OCI-LY3 (cell line): ENCODE measurements around the gene AGPAT1.

Experiments
- H2AFZ ChIP-seq: fragments of 200-600, 300-600 bp; shearing (Covaris generic); 2 replicates; pipeline ENCODE4 v1.6.0; 2014; ENCODE audit warnings: antibody characterized with exemption, low read depth, low read length
- H3K27ac ChIP-seq: fragments of 200-600, 300-600 bp; sonication (generic); 2 replicates; pipeline ENCODE4 v1.5.1; 2014; ENCODE audit warnings: mild to moderate bottlenecking, low read length, moderate library complexity, mixed read lengths
- H3K27me3 ChIP-seq: fragments of 200-600, 300-600 bp; sonication (generic); 2 replicates; pipeline ENCODE4 v1.6.1; 2014; ENCODE audit warnings: low read depth, low read length, mixed read lengths
- H3K36me3 ChIP-seq: fragments of 200-600, 300-600 bp; sonication (generic); replicated peaks from 2 replicates; pipeline ENCODE3; 2014; ENCODE audit warnings: low read depth, low read length, mixed read lengths
- H3K4me1 ChIP-seq: fragments of 300-600, 200-600 bp; sonication (generic); 2 replicates; pipeline ENCODE4 v1.6.1; 2014; ENCODE audit warnings: low read length, mixed read lengths
- H3K4me2 ChIP-seq: fragments of 200-600, 300-600 bp; sonication (generic); 2 replicates; pipeline ENCODE4 v1.6.1; 2014; ENCODE audit warnings: low read length, mixed read lengths
- H3K4me3 ChIP-seq: fragments of 300-600, 200-600 bp; sonication (generic); 2 replicates; pipeline ENCODE4 v1.5.1; 2014; ENCODE audit warnings: antibody characterized with exemption, mild to moderate bottlenecking, low read length, moderate library complexity
- H3K79me2 ChIP-seq: fragments of 300-600, 200-600 bp; shearing (Covaris generic); 2 replicates; pipeline ENCODE4 v1.6.1; 2014; ENCODE audit warnings: mild to moderate bottlenecking, low read length, mixed read lengths
- H3K9ac ChIP-seq: fragments of 300-600, 200-600 bp; shearing (Covaris generic); 2 replicates; pipeline ENCODE4 v1.6.0; 2014; ENCODE audit warnings: mild to moderate bottlenecking, low read length, moderate library complexity
- H3K9me3 ChIP-seq: fragments of 200-600, 300-600 bp; shearing (Covaris generic); 2 replicates; pipeline ENCODE4 v1.6.1; 2014; ENCODE audit warnings: low read length, mixed read lengths; ENCODE audit not compliant: insufficient read depth
- H4K20me1 ChIP-seq: fragments of 200-600, 300-600 bp; sonication (generic); 2 replicates; pipeline ENCODE4 v1.6.1; 2016; ENCODE audit warnings: low read length, mixed read lengths; ENCODE audit not compliant: insufficient read depth
- CTCF ChIP-seq: fragments of 200-600, 300-600 bp; sonication (generic); IDR thresholded peaks from 2 replicates; pipeline ENCODE4 v1.5.1; 2014; ENCODE audit warnings: antibody characterized with exemption, low read length, low read depth
- EZH2phosphoT487 ChIP-seq: fragments of 200-600 bp; shearing (Covaris generic); IDR thresholded peaks from 2 replicates; pipeline ENCODE4 v1.6.1; 2018; ENCODE audit warnings: antibody characterized with exemption, mixed run types, low read depth

The AGPAT1 gene

GRCh38 chr6:32216998-32217397 lies 41.1 kb upstream of the AGPAT1 start:
- no peaks in the 10 kb centered on the region for H3K27me3 ChIP-seq

DNA sequence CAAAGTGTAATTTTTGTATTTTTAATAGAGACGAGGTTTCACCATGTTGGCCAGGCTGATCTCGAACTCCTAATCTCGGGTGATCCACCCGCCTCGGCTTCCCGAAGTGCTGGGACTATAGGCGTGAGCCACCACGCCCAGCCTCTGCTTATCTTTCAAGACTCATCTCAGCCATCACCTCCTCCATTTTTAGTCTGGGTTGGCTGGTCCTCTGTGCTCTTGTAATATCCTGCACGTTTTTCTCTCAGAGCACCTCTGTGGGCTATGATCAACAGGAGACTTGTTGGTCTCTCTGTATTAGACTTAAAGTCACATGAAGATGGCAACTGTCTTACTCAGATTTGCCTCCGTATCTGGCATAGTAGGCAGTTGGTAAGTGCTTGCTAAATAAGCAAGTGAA lies 40.4 kb upstream of the AGPAT1 start:
- TF ChIP-seq CTCF, result no peak
- TF ChIP-seq EZH2phosphoT487, result no peak
- H3K4me3 ChIP-seq, result no peak overlapping the region

More at GRCh38 chr6:32216998-32217397, 41.1 kb upstream of the AGPAT1 start:
- H3K4me1 ChIP-seq, result peaks cover 10% of the 10 kb centered on the region
- H2AFZ ChIP-seq, result no peak overlapping the region
- no peak overlapping the region for H3K4me3 ChIP-seq
- no peak overlapping the region for H3K9ac ChIP-seq
- H3K27ac ChIP-seq, result no peak overlapping the region
- no peaks in the 10 kb centered on the region for H3K79me2 ChIP-seq
- H3K9me3 ChIP-seq, result no peaks in the 10 kb centered on the region
- H3K4me2 ChIP-seq, result no peak overlapping the region
- H3K36me3 ChIP-seq, result peaks cover 2% of the 10 kb centered on the region
- TF ChIP-seq CTCF (no peak), EZH2phosphoT487 (no peak)
- H4K20me1 ChIP-seq, result no peaks in the 10 kb centered on the region

DNA sequence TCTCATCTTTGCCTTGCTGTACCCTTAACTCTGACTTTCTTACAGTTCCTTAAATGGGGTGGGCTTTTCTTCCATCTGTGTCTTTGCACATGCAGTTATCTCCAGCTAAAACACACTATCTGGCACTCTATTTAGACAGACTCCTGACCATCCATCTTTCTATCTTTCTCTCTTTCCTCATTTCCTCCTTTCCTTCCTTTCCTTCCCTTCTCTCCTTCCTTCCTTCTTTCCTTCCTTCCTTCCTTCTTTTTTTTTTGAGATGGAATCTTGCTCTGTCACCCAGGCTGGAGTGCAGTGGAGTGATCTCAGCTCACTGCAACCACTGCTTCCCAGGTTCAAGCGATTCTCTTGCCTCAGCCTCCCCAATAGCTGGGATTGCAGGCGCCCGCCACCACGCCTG lies 39.7 kb upstream of the AGPAT1 start:
- Histone ChIP-seq H3K36me3 (no peaks in the 10 kb centered on the region), H2AFZ (no peak overlapping the region), H3K4me1 (no peaks in the 10 kb centered on the region), H3K9ac (no peak overlapping the region), H3K4me3 (no peak overlapping the region), H3K79me2 (no peaks in the 10 kb centered on the region), H3K9me3 (no peaks in the 10 kb centered on the region), H3K4me2 (no peak overlapping the region), H3K27me3 (no peaks in the 10 kb centered on the region), H3K27ac (no peak overlapping the region), H4K20me1 (no peaks in the 10 kb centered on the region)
- TF ChIP-seq EZH2phosphoT487 (no peak), CTCF (no peak)

More for the DNA sequence above, 40.4 kb upstream of the AGPAT1 start:
- no peak overlapping the region for H2AFZ ChIP-seq
- no peak overlapping the region for H3K27ac ChIP-seq
- no peaks in the 10 kb centered on the region for H3K79me2 ChIP-seq
- H3K4me1 ChIP-seq, result peaks cover 3% of the 10 kb centered on the region
- H3K36me3 ChIP-seq, result peaks cover 1% of the 10 kb centered on the region
- no peak overlapping the region for H3K4me2 ChIP-seq
- no peaks in the 10 kb centered on the region for H3K9me3 ChIP-seq
- H3K27me3 ChIP-seq, result no peaks in the 10 kb centered on the region
- no peaks in the 10 kb centered on the region for H4K20me1 ChIP-seq
- no peak overlapping the region for H3K9ac ChIP-seq

DNA sequence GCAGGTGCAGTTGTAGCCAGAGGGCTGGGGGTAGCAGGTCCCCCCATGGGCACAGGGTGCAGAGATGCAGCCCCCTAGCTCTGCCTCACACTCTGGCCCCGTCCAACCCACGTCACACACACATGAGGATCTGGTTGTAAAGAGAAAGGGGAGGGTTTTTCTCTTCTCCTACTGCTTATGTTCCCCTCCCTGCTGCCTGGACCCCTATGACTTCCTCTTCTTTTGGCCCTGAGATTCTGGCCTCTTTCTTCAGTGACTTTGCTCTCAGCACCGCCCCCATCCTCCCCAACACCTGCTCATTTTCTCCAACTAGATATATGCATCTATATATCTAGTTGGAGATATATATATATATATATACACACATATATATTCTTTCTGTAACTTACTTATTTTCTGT lies 38.2 kb upstream of the AGPAT1 start:
- no peak overlapping the region for H2AFZ ChIP-seq
- no peaks in the 10 kb centered on the region for H4K20me1 ChIP-seq
- TF ChIP-seq EZH2phosphoT487 (no peak), CTCF (no peak)
- no peaks in the 10 kb centered on the region for H3K36me3 ChIP-seq
- no peak overlapping the region for H3K9ac ChIP-seq
- no peaks in the 10 kb centered on the region for H3K27me3 ChIP-seq
- H3K79me2 ChIP-seq, result no peaks in the 10 kb centered on the region
- no peak overlapping the region for H3K4me3 ChIP-seq
- no peak overlapping the region for H3K27ac ChIP-seq
- no peaks in the 10 kb centered on the region for H3K4me1 ChIP-seq
- no peak overlapping the region for H3K4me2 ChIP-seq
- H3K9me3 ChIP-seq, result no peaks in the 10 kb centered on the region
